ENCODE measurements around the gene DOCK4.

DOCK4 gene

DNA sequence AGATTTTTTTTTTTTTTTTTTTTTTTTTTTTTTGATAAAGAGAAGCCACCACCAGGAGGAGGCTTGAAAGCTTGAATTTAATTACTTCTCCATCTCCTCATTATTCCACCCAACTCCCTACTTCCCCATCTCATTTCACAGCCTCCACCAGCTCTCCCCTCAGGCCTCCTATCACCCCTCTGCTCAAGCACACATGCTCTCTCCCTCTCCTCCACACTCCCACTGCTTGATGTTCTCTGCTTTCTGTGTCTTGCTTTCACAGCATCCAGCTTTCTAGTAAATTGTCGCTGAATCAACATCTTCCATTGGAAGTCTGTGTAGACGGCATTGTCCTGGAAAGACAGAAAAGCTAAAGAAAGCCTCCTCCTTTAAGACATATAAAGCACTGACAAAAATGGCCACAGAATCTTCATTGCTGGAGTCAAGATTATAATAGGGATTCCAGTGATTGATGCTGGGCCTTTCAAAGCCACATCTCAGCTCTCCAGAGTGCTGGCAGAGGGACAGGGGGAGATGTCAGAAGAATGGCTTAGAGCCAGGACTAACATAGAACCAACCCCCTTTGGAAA lies 58.3 kb downstream of the DOCK4 start:
- Histone ChIP-seq H3K4me1 (ENCODE audit: insufficient read depth, insufficient read length) (no peaks in the 10 kb centered on the region), H3K4me3 (ENCODE audit: insufficient read length, low read depth) (no peak overlapping the region), H3K36me3 (ENCODE audit: insufficient read depth, insufficient read length, low read length) (no peaks in the 10 kb centered on the region), H3K9me3 (ENCODE audit: insufficient read depth, low read length) (no peaks in the 10 kb centered on the region), H3K9ac (ENCODE audit: insufficient read length, low read depth) (no peak overlapping the region), H3K27me3 (ENCODE audit: insufficient read depth, insufficient read length) (no peaks in the 10 kb centered on the region)
- TF ChIP-seq ZNF274 (IDR thresholded peaks at IDR 0.05; ENCODE audit: low read depth, low read length) (no peak), YY1 (IDR thresholded peaks at IDR 0.05; ENCODE audit: insufficient read depth, insufficient read length) (no peak), SUZ12 (IDR thresholded peaks at IDR 0.05; ENCODE audit: extremely low read depth, insufficient read depth, insufficient read length) (no peak)
- DNase-seq (ENCODE audit: low read depth, low spot score): no peak

DNA sequence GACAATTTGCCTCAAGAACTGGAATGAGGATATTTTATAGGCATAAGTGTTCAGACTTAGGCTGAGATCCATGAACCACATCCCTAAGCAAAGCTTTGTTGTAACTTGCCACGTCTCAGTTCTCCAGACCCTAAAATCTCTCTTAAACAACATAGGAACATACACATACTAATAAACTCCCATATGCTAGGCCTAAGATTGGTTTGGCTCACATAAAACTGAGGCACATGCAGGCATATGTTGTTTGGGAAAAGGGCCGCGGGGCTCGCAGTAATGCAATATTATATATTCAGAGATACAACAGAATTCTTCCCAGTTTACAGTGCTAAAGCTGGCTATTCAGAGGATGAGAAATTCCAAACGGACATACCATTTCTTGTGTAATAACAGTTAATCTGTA lies 61.0 kb downstream of the DOCK4 start:
- no peak for DNase-seq (ENCODE audit: low read depth, low spot score)
- TF ChIP-seq SUZ12 (IDR thresholded peaks at IDR 0.05; ENCODE audit: extremely low read depth, insufficient read depth, insufficient read length) (no peak), ZNF274 (IDR thresholded peaks at IDR 0.05; ENCODE audit: low read depth, low read length) (no peak), YY1 (IDR thresholded peaks at IDR 0.05; ENCODE audit: insufficient read depth, insufficient read length) (no peak)
- H3K4me3 ChIP-seq (ENCODE audit: insufficient read length, low read depth): no peak overlapping the region
- no peak overlapping the region for H3K9ac ChIP-seq (ENCODE audit: insufficient read length, low read depth)
- no peaks in the 10 kb centered on the region for H3K27me3 ChIP-seq (ENCODE audit: insufficient read depth, insufficient read length)
- H3K36me3 ChIP-seq (ENCODE audit: insufficient read depth, insufficient read length, low read length): no peaks in the 10 kb centered on the region
- no peaks in the 10 kb centered on the region for H3K9me3 ChIP-seq (ENCODE audit: insufficient read depth, low read length)
- no peaks in the 10 kb centered on the region for H3K4me1 ChIP-seq (ENCODE audit: insufficient read depth, insufficient read length)

DNA sequence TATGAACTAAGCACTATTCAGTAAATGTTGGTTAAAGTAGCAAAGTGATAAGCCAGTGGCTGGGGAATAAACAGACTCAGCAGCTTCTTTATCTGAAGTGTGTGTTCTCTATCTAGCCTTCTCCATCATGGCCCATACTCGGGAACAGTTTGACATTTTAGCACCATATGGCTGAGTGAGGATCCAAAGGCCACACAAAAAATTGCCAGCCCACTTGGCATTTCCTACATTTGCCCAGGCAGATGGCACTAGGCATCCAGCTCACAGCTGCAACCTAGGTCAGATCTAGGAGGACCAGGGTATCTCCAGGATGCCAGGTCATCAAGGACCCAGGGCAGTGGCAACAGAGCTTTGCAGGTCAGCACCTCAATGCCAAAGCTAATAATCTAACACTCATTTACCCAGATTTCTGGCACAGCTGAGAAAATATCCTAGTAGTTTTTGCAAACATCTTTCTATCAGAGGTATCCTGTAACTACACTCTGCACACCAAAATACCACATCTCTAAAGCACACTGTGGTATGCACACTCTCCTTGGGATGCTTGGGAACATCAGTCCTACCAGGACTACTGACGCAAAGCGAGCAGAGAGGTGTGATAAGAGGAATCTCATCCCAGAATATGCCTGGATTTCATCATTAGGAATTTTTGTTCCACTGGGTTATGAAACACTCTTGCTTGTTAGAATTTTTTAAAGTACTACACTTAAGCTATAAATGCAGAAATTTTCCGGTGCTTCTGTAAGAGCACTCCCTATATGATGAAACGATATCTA lies 61.7 kb downstream of the DOCK4 start:
- H3K9ac ChIP-seq (ENCODE audit: insufficient read length, low read depth): no peak overlapping the region
- H3K9me3 ChIP-seq (ENCODE audit: insufficient read depth, low read length): no peaks in the 10 kb centered on the region
- no peaks in the 10 kb centered on the region for H3K4me1 ChIP-seq (ENCODE audit: insufficient read depth, insufficient read length)
- TF ChIP-seq YY1 (IDR thresholded peaks at IDR 0.05; ENCODE audit: insufficient read depth, insufficient read length) (no peak), ZNF274 (IDR thresholded peaks at IDR 0.05; ENCODE audit: low read depth, low read length) (no peak), SUZ12 (IDR thresholded peaks at IDR 0.05; ENCODE audit: extremely low read depth, insufficient read depth, insufficient read length) (no peak)
- no peak overlapping the region for H3K4me3 ChIP-seq (ENCODE audit: insufficient read length, low read depth)
- H3K27me3 ChIP-seq (ENCODE audit: insufficient read depth, insufficient read length): no peaks in the 10 kb centered on the region
- no peak for DNase-seq (ENCODE audit: low read depth, low spot score)
- no peaks in the 10 kb centered on the region for H3K36me3 ChIP-seq (ENCODE audit: insufficient read depth, insufficient read length, low read length)

DNA sequence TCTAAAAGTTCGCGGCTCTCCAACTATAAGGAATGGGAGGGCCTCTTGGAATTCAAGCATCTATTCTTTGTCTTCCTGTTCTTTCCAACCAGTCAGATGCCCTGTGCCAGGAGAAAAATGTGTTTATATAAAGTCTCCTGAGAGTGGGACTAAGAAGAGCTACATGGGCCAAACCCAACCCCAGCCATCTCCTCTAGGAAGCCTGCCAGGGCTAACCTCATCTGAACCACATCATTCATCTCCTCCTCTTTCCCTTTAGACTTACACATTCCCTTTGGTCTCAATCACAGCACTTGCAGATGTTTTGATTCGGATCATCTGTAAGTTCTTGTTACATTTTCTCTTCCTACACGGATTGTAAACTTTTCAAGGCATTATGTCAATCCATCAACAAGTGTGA lies 62.6 kb downstream of the DOCK4 start:
- H3K9me3 ChIP-seq (ENCODE audit: insufficient read depth, low read length): no peaks in the 10 kb centered on the region
- no peak overlapping the region for H3K9ac ChIP-seq (ENCODE audit: insufficient read length, low read depth)
- TF ChIP-seq YY1 (IDR thresholded peaks at IDR 0.05; ENCODE audit: insufficient read depth, insufficient read length) (no peak), SUZ12 (IDR thresholded peaks at IDR 0.05; ENCODE audit: extremely low read depth, insufficient read depth, insufficient read length) (no peak), ZNF274 (IDR thresholded peaks at IDR 0.05; ENCODE audit: low read depth, low read length) (no peak)
- H3K36me3 ChIP-seq (ENCODE audit: insufficient read depth, insufficient read length, low read length): no peaks in the 10 kb centered on the region
- no peaks in the 10 kb centered on the region for H3K27me3 ChIP-seq (ENCODE audit: insufficient read depth, insufficient read length)
- no peak for DNase-seq (ENCODE audit: low read depth, low spot score)
- no peak overlapping the region for H3K4me3 ChIP-seq (ENCODE audit: insufficient read length, low read depth)
- H3K4me1 ChIP-seq (ENCODE audit: insufficient read depth, insufficient read length): no peaks in the 10 kb centered on the region

DNA sequence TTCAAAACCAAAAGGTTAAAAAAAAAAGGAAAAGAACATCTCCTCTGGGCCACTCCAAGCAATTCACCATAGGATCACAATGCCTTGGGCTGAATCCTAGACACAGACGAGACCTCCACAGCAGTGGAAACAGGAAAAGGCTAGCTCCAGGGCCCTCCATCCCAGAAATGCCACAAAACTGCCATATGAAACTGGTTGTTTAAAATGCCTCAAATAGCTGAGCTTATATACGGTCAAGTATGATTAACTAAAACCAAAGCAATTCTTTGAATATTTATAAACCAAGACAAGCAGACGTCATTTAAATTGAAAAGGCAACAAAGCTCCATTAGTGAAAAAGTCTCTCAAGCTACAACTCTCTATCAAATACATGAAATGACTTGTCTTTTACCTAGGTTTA lies 63.1 kb downstream of the DOCK4 start:
- Histone ChIP-seq H3K27me3 (ENCODE audit: insufficient read depth, insufficient read length) (no peaks in the 10 kb centered on the region), H3K36me3 (ENCODE audit: insufficient read depth, insufficient read length, low read length) (no peaks in the 10 kb centered on the region), H3K9ac (ENCODE audit: insufficient read length, low read depth) (no peak overlapping the region), H3K9me3 (ENCODE audit: insufficient read depth, low read length) (no peaks in the 10 kb centered on the region), H3K4me3 (ENCODE audit: insufficient read length, low read depth) (no peak overlapping the region), H3K4me1 (ENCODE audit: insufficient read depth, insufficient read length) (no peaks in the 10 kb centered on the region)
- no peak for DNase-seq (ENCODE audit: low read depth, low spot score)
- TF ChIP-seq SUZ12 (IDR thresholded peaks at IDR 0.05; ENCODE audit: extremely low read depth, insufficient read depth, insufficient read length) (no peak), YY1 (IDR thresholded peaks at IDR 0.05; ENCODE audit: insufficient read depth, insufficient read length) (no peak), ZNF274 (IDR thresholded peaks at IDR 0.05; ENCODE audit: low read depth, low read length) (no peak)

DNA sequence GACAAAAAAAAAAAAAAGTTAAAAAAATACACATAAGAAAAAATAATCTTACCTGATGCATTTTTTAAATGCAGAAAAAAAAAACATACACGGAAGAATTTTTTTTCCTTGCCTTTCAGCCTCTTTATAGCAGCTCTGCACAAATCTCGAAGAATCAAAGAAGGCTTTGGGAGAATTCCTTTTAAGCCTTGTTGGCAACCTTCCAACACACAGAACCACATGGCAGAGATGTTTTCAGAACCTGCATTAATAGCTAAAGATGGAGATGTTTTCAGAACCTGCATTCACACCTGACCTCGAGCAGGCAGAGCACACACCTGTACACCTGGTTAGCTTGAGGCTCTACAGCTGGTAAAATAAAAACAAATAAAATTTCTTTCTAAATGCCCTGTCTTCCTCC lies 65.6 kb downstream of the DOCK4 start:
- TF ChIP-seq YY1 (IDR thresholded peaks at IDR 0.05; ENCODE audit: insufficient read depth, insufficient read length): no peak
- no peak for TF ChIP-seq SUZ12 (IDR thresholded peaks at IDR 0.05; ENCODE audit: extremely low read depth, insufficient read depth, insufficient read length)
- TF ChIP-seq ZNF274 (IDR thresholded peaks at IDR 0.05; ENCODE audit: low read depth, low read length): no peak
- DNase-seq (ENCODE audit: low read depth, low spot score): no peak
- Histone ChIP-seq H3K9ac (ENCODE audit: insufficient read length, low read depth) (no peak overlapping the region), H3K27me3 (ENCODE audit: insufficient read depth, insufficient read length) (no peaks in the 10 kb centered on the region), H3K36me3 (ENCODE audit: insufficient read depth, insufficient read length, low read length) (no peaks in the 10 kb centered on the region), H3K4me3 (ENCODE audit: insufficient read length, low read depth) (no peak overlapping the region), H3K4me1 (ENCODE audit: insufficient read depth, insufficient read length) (no peaks in the 10 kb centered on the region), H3K9me3 (ENCODE audit: insufficient read depth, low read length) (no peaks in the 10 kb centered on the region)

DNA sequence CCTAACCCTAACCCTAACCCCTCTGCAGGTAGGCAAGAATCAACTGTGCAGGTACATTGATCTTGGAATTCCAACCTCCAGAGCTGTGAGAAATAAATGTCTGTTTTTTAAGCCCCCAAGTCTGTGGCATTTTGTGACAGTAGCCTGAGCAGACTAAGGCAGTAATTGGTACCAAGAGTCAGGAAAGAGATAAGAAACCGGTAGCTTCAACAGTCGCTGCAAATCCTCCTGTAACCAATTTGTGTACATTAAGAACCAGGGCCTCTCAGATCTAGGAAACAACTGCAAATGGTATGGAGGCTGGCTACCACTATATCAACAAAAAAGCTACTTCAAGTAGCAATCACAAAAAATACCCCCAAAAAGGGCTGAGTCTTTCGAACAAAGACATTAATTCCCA lies 67.3 kb downstream of the DOCK4 start:
- H3K9me3 ChIP-seq (ENCODE audit: insufficient read depth, low read length): no peaks in the 10 kb centered on the region
- no peaks in the 10 kb centered on the region for H3K4me1 ChIP-seq (ENCODE audit: insufficient read depth, insufficient read length)
- no peaks in the 10 kb centered on the region for H3K27me3 ChIP-seq (ENCODE audit: insufficient read depth, insufficient read length)
- H3K36me3 ChIP-seq (ENCODE audit: insufficient read depth, insufficient read length, low read length): no peaks in the 10 kb centered on the region
- no peak overlapping the region for H3K4me3 ChIP-seq (ENCODE audit: insufficient read length, low read depth)
- no peak overlapping the region for H3K9ac ChIP-seq (ENCODE audit: insufficient read length, low read depth)
- DNase-seq (ENCODE audit: low read depth, low spot score): no peak
- TF ChIP-seq ZNF274 (IDR thresholded peaks at IDR 0.05; ENCODE audit: low read depth, low read length) (no peak), SUZ12 (IDR thresholded peaks at IDR 0.05; ENCODE audit: extremely low read depth, insufficient read depth, insufficient read length) (no peak), YY1 (IDR thresholded peaks at IDR 0.05; ENCODE audit: insufficient read depth, insufficient read length) (no peak)

Data from NT2/D1 (cell line).